DMS 273 treated with DMSO at 0.1 percent for 48 hours (cell line): ENCODE data around the gene MLLT1.

Experiments
- DNase-seq: peaks from one replicate; lab custom pipeline; 2025; lab: John Stamatoyannopoulos, UW

MLLT1 gene

DNA sequence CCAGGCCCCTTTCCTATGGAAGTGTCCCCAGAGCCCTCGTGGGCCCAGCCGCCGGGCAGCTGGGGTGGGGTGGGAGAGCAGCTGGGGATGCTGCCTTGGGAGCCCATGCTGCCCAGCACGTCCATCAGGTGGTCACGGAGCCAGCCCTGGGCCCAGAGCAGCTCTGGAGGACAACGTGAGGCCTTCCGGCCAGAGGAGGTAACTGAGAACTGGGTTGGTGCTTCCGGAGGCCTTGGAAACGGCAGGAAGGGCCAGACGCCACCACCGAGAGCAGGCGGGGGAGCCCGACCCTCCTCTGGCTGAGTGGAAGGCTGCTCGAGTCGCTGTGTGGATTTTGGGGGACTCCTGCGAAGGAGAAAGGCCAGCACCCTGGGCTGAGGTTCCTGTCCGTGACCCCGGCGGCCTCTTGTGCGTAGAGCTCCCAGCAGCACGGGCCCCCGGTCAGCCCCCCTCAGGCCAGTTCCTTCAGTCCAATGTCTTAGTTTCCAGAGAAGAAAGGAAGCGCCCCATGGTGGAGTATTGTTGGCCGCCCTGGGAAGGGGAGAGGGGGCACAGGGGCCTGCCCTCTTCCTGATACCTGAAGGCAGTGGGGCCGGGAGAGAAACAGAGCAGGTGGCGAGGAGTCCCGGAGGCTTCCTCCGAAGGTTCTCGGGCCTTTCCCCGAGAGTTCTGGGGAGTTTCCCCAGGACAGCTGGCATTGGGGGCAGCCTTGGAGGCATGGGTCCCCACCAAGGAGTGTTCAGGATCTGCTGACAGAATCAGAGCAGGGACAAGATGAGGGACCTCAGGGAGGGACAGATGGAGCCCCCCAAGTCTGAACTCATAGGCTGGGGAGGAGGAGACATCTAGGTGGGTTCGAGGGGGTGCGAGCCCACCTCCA lies 68.8 kb downstream of the MLLT1 start:
- no peak for DNase-seq

- DNase-seq: no peak
Measured at GRCh38 chr19:6210091-6210490, 69.7 kb downstream of the MLLT1 start.

DNA sequence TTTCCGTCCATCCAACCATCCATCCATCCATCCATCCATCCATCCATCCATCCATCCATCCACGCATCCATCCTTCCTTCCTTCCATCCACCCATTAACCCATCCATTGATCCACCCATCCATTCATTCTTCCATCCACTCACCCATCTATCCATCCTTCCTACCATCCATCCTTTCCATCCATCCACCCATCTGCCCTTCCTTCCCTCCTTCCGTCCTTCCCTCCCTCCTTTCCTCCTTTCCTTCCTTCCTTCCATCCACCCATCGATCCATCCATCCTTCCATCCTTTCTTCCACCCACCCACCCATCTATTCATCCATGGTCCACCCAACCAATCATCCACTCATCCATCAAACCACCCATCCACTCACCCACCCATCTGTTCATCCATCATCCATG lies 70.1 kb downstream of the MLLT1 start:
- no peak for DNase-seq

DNA sequence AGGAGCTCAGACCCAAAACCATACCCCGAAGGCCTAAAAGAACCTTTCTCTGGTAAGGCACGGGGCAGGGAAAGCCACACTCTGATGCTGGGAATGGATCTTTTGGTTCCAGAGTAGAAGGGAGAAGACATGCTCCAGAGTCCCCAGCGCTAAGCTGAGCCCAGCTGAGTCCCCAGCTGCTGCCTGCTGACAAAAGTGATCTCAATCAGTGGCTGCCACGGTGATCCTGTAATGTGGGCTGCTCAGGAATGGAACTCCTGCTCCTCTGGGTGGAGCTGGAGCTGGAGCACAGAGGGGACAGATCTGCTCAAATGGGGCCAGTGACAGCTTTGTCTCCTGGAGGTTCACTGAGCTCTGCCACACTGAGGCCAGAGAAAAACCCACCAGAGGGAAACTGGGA lies 70.5 kb downstream of the MLLT1 start:
- no peak for DNase-seq

- DNase-seq: no peak
Measured at GRCh38 chr19:6204866-6205723, 74.7 kb downstream of the MLLT1 start.

- DNase-seq: no peak
Measured at GRCh38 chr19:6204212-6204611, 75.6 kb downstream of the MLLT1 start.

DNA sequence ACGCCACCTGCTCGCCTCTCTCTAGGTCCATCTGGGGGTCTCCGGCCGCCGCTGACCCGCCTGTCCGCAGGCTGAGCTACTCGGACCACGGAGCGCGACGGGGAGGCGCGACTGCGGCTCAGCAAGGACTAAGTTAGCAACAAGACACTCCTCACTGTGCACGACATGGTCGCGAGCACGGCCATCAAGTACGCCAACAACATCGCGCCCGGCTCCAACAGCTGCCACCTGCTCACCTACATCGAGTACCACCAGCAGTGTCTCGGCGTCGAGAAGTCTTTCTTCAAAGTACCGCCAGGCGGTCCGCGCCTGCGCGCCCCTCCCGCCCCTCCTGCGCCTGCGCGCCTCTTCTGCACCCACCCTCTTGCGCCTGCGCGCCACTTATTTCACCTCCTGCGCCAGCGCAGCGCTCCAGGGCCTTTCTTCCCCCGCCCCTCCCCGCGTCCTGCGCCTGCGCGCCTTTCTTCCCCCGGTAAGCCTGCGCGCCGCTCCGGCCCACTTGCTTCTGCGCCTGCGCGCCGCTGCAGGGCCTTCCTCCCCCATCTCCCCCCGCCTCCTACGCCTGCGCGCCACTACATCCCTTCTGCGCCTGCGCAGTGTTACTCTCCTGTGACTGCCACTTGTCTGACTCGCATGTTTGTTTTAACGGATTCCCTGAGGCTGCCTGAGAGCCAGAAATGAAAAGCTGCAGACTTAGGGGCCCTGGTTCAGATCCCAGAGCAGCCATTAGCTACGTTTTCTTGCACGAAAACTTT lies 80.4 kb downstream of the MLLT1 start:
- peak; percentile 96 for DNase-seq

DNA sequence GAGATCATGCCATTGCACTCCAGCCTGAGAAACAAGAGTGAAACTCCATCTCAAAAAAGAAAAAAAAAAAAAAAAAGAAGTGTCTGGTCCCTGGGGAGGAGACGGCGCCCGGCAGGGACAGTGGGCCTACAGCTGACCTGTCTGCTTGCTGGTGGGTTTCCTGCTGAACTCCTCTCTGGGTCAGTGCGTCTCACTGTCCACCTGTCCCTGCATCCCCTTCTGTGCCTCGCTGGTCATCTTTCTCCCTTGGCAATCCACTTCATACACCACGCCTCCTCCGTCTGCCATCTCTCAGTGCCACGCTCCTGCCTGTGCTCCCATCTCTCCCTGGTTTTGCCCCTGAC lies 80.9 kb downstream of the MLLT1 start:
- no peak for DNase-seq

DNA sequence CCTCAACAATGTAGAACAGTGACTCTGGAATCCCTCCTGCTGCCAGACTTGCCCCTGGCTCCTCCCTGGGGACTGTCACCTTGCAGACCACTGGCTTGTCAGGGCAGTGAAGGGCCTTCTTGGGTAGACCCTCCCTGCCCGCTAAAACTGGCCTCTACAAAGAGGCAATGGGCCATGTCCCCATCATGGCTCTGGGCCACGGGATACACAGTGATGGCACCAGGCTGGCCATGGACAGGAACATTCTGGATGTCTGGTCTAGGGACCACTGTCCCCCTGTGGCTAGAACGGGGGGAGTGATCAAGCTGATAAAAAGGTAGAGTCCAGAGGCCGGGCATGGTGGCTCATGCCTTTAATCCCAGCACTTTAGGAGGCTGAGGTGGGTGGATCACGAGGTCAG lies 83.4 kb downstream of the MLLT1 start:
- no peak for DNase-seq

DNA sequence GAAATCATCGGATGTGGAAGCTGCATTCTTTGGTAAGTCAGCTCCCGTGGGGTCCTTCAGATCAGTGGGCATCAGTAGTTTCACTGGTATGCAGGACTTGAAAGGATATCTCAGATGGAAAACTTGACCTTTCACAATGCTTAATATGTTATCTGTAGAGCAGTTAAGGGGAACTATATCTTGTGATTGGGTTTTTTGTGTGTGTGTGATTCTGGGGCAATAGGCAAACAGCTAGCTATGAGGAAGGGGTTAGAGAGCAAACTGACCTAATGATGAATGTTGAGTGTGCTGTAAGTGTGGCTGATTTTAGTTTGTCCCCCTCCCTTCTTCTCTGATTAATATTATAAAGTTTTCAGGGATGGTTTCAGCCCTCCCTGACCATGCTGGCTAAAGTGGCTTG lies 91.0 kb downstream of the MLLT1 start:
- DNase-seq: no peak

- no peak for DNase-seq
Measured at GRCh38 chr19:6187374-6187773, 92.4 kb downstream of the MLLT1 start.

GRCh38 chr19:6185835-6186834 lies 93.6 kb downstream of the MLLT1 start:
- no peak for DNase-seq

DNA sequence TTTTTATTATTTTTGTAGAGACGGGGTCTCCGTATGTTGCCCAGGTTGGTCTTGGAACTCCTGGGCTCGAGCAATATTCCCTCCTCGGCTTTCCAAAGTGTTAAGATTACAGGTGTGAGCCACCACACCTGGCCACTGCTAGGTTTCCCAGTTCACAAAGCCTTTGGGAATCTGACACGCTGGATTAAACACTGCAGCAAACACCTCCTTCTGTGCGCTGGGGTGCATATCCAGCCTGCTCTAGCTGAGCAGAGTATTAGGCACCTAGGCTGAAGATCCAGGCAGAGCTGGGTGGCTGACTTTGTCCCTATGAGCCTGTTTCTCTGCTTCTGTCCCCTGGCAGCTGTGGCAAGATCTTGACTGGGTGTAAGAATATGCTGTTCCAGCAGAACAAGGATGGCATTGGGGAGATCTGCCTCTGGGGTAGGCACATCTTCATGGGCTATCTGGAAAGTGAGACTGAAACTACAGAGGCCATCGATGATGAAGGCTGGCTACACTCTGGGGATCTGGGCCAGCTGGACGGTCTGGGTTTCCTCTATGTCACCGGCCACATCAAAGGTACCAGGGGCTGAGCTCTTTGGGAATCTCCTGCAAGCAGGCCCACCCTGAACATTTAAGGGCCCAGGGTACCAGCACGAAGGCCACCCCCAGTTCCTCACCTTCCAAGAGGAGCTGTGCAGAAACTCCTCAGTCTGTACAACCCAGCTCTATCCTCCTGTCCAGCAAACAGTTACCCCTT lies 94.5 kb downstream of the MLLT1 start:
- no peak for DNase-seq

DNA sequence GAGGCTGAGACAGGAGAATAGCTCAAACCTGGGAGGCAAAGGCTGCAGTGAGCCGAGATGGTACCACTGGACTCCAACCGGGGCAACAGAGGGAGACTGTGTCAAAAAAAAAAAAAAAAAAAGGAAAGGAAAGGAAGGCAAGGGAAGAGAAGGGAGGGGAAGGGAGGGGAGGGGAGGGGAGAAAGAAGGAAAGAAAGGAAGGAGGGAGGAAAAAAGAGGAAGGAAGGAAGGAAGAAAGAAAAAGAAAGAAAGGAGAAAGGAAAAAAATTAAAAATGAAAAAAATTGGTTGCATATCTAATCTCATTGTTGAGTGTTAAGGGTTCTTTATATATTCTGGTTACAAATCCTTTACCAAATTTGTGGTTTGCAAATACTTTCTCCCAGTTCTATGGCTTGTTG lies 98.7 kb downstream of the MLLT1 start:
- DNase-seq: no peak

DNA sequence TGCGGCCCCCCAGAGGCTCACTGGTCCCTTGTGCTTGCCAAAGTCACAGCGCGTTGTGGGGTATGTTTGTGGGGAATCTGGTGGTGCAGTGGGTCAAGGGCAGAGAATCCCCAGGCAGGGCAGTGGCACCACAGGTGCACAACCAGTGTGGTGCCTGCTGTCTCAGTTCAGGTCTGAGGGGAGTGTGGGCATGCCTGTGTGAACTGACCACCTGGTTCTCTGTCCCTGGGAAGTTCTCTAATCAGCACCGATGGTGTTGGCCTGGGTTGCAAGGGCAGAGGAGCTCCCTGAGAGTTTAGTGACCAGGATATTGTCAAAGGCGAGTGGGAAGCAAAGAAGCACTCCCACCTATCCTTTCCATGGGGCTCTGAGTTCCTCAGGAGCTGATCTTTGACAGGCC lies 106.6 kb downstream of the MLLT1 start:
- no peak for DNase-seq

DNA sequence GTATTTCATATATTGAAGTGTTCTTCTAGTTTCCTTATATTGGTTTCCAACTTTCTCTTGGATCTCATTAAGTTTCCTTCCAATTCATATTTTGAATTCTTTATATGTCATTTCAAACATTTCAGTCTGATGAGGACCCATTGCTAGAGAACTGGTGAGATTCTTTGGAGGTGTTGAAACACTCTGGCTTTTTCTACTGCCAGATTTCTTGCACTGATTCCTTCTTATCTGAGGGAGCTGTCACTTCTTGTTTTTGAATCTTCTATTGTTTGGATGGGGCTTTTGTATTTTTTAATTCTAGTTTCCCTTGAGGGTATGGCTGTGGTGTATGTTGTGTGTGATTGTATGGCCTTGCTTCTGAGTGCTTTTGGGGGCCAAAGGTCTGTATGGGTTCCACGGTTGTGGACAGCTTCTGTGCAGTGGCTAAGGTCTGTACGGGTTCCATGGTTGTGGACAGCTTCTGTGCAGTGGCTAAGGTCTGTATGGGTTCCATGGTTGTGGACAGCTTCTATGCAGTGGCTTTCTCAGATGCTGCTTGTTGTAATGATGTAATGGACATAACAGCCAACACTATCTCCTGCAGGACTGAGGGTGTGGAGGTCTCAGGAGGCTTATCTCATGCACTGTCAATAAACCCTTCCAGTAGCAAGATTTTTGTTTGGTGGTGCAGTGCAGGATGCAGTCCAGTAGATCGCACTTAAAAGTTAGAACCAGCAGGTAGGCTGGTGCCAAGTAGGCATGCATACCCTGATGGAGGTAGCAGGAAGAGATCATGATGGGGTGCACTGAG lies 107.5 kb downstream of the MLLT1 start:
- no peak for DNase-seq

- DNase-seq: no peak
Measured at GRCh38 chr19:6167115-6167514, 112.7 kb downstream of the MLLT1 start.

- DNase-seq: no peak
Measured at GRCh38 chr19:6164906-6165531, 114.8 kb downstream of the MLLT1 start.

DNA sequence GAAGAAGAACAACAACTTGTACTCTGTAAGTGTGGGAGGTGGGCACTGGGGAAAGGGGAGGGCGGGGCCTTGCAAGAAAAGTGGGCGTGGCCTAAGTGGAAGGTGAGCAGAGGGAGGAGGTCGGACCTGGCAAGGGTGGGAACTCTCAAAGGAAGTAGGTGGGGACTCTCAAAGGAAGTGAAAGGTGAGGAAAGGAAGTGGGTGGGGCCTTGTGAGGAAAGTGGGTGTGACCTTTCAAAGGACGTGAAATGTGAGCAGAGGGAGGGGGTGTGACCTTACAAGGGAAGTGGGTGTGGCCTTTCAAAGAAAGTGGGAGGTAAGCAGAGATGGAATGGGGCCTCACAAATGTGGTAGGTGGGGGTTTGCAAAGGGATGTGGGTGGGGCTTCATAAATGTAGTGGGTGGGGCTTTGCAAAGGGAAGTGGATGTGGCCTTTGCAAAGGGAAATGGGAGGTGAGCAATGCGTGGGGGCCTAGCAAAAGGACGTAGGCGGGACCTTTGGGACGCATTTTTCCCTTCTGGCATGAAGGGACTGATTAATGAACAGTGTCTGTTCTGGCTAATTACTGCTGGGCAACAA lies 118.4 kb downstream of the MLLT1 start:
- DNase-seq: no peak
